Stimulated activated CD4-positive, alpha-beta T cell treated with anti-CD3 and anti-CD28 coated beads, Interleukin-4, amount 100 ng/mL, for 24 hours (primary cell): Measurements from ENCODE around the gene SLC44A4.
"Not testable (repeated sequence)": the region's sequence is repeated elsewhere in the genome, so short reads cannot be mapped to it uniquely, and the experiment has no call there.

ENCODE experiments used
- DNase-seq: peaks from one replicate; pipeline ENCODE4 v3.0.0-alpha.2; 2020

Gene SLC44A4

DNA sequence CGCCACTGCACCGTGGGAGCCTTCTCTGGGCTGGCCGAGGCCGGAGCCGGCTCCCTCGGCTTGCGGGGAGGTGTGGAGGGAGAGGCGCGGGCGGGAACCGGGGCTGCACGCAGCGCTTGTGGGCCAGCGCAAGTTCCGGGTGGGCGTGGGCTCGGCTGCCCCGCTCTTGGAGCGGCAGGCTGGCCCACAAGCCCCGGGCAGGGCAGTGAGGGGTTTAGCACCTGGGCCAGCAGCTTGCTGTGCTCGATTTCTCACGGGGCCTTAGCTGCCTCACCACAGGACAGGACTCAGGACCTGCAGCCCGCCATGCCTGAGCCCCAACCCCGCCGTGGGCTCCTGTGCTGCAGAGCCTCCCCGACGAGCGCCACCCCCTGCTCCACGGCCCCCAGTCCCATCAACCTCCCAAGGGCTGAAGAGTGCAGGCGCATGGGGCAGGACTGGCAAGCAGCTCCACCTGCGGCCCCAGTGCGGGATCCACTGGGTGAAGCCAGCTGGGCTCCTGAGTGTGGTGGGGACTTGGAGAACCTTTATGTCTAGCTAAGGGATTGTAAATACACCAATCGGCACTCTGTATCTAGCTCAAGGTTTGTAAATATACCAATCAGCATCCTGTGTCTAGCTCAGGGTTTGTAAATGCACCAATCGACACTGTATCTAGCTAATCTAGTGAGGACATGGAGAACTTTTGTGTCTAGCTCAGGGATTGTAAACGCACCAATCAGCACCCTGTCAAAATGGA lies 26.6 kb downstream of the SLC44A4 start:
- DNase-seq, result not testable (repeated sequence)

DNA sequence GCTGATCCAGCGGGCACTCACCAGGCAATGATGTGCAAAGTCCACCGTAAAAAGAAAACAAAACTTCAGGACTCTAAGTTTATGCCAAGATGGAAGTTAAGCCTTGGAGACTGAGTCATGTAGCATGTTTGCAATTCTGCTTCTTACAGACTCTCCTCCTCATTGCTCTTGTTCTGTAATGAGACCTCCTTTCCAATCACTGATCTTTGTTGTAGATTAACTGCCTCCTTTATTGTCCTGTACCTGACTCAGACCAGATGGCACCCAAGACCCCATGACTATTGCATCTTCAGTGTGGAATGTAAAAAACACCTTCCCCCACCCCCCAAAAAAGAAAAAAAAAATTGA lies 27.3 kb downstream of the SLC44A4 start:
- DNase-seq, result no peak

DNA sequence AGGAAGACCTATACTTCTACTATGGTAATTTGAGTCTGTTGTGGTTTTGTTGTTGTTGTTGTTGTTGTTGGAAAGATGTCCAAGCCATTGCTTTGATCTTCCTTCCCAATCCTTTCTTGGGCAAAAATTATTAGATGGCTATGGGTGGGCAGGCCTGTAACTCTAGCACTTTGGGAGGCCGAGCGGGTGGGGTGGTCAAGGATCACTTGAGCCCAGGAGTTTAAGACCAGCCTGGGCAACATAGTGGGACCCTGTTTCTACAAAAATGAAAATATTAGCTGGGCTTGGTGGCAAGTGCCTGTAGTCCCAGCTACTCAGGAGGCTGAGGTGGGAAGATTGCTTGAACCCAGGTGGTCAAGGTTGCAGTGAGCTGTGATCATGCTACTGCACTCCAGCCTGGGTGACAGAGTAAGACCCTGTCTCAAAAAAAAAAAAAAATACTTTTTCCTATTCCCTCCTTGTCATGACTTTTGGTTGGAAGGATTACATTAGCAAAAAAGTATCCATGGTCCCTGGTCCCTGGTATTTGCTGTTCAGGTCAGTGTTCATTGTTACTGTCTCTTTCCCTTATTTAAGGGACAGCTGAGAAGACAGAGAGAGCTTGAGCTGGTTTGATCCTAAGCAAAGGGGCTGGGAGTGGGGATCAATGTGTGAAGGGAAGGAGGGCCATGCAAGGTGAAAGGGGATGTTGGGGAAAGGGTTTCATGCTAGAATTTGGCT lies 27.9 kb downstream of the SLC44A4 start:
- no peak for DNase-seq

DNA sequence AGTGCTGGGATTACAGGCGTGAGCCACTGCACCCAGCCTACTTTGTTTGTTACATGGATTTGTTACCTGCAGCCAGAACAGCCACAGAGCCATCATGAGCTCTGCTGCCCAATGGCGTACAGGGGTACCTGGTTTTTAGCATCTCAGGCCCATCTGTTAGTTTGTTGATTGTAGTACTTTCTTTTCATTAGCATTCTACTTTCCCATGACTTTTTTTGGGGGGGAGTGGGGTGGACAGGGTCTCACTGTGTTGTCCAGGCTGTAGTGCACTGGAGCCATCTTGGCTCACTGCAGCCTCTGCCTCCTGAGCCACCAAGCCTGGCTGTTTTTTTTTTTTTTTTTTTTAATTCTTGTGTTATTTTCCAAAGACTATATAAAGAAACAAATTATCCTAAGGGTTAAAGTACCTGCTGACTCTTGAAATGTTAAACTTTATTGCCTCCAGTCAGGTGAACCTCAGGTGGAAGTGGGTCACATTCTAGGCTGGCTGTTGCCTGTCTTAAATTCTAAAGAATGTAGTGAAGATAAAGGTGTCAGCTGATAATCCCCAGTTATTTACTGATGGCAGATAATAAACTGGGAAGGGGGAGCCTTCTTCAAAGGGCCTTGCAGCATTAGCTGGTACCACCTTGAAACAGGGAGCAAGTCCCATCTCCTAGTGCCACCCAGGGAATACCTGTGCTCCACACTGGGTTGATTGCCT lies 31.4 kb downstream of the SLC44A4 start:
- no peak for DNase-seq

DNA sequence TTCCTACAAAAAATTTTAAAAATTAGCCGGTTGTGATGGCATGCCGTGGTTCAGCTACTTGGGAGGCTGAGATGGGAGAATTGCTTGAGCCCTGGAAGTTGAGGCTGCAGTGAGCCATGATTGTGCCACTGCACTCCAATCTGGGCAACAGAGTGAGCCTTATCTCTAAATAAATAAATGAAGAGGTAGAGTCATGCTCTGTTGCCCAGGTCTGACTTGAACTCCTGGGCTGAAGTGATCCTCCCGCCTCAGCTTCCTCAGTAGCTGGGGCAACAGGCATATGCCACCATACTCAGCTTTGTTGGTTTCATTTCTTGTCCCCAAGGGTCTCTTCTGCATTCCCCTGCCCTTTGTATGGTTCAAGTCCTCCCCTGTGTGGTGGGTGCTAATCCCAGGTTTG lies 34.3 kb downstream of the SLC44A4 start:
- no peak for DNase-seq

DNA sequence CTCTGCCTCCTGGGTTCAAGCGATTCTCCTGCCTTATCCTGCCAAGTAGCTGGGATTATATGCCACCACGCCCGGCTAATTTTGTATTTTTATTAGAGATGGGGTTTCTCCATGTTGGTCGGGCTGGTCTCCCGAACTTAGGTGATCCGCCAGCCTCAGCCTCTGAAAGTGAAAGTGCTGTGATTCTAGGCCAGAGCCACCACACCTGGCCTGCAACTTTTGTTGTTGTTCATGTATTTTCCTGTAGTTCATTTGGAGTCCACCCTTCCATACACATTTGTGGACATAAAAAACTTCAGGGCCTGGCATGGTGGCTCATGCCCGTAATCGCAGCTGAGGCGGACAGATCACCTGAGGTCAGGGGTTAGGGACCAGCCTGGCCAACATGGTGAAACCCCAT lies 36.7 kb downstream of the SLC44A4 start:
- no peak for DNase-seq

DNA sequence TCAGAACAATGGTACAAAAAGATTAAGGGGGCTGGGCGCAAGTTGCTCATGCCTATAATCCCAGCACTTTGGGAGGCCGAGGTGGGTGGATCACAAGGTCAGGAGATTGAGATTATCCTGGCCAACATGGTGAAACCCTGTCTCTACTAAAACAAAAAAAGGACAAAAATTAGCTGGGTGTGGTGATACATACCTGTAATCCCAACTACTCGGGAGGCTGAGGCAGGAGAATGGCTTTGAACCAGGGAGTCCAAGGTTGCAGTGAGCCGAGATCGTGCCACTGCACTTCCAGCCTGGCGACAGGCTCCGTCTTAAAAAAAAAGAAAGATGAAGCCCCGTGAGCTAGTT lies 39.0 kb downstream of the SLC44A4 start:
- not testable (repeated sequence) for DNase-seq

DNA sequence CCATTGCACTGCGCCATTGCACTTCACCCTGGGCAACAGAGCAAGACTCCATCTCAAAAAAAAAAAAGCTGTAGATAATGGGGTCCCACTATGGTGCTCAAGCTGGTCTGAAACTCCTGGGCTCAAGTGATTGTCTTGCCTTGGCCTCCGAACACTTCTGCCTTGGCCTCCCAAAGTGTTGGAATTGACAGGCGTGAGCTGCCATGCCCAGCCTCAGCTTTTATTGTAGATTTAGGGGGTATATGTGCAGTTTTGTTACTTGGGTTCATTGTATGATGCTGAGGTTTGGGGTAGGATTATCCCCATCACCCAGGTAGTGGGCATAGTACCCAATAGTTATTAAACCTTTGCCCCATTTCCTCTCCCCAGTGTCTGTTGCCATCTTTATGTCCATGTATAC lies 39.8 kb downstream of the SLC44A4 start:
- DNase-seq, result no peak

DNA sequence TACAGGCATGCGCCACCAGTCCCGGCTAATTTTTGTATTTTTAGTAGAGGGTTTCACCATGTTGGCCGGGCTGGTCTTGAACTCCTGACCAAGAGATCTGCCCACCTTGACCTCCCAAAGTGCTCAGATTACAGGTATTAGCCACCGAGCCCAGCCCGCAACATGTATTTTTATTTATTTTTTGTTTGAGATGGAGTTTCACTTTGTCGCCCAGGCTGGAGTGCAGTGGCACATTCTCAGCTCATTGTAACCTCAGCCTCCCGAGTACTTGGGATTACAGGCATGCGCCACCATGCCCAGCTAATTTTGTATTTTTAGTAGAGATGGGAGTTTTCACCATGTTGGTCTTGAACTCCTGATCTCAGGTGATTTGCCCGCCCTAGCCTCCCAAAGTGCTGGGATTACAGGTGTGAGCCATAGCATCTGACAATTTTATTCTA lies 40.7 kb downstream of the SLC44A4 start:
- DNase-seq, result not testable (repeated sequence)

DNA sequence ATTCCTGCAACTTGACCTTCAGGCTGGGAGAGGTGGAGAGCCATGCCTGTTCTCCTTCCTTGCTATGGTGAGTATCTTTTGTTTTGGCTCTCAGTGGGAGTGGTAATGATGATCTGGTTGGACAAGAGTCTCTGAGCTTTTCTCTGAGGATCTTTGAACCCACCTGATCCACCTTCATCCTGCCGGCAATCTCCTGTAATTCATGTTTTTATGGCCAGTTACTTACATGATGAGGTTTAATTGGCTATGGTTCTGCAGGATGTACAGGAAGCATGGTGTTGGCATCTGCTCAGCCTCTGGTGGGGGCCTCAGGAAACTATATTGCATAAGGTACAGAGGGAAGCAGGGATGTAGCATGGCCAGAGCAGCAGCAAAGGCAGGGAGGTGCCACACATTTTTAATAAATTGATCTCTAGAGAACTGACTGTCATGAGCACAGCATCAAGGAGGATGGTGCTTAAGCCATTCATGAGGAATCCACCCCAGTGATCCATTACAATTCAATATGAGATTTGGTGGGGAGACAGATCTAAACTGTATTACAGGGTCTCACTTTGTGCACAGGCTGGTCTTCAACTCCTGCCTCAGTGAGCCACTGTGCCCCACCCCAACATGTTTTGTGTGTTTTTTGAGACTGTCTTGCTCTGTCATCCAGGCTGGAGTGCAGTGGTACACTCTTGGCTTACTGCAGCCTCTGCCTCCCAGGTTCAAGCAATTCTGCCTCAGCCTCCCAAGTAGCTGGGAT lies 41.3 kb downstream of the SLC44A4 start:
- DNase-seq, result no peak

DNA sequence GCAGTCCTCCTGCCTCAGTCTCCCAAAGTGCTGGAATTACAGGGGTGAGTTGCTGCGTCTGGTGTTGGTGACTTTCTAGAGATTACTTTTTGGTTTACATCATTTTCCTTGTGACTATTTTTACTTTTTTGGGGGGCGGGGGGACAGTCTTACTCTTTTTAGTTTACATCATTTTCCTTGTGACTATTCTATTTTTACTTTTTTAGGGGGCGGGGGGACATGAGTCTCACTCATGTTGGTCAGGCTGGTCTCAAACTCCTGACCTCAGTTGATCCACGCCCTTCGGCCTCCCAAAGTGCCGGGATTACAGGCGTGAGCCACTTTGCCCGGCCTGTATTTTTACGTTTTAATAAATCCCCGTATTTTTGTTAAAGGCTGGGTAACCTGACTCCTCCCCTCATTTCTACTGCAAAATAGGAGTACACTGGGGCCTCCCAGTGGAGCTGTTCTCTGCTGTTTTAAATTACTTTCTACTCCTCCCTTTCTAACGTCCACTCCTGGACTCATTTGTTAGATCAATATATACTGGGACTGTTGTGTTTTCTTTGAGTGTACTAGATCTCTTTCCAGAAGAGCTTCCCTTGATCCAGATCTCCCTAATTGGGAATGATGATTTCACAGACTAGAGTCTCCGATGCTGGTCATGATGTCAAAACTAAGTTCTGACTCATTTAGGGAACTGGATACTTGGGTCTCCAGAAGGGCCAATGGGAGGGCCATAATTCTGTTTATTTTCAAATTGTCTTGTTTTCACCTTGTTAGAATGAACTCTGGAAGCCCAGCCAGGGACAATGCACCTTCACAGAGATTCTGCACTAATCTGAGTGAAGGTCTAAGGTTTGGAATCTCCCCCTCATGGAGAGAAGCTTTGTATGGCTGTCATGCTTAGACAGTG lies 42.1 kb downstream of the SLC44A4 start:
- DNase-seq, result no peak

DNA sequence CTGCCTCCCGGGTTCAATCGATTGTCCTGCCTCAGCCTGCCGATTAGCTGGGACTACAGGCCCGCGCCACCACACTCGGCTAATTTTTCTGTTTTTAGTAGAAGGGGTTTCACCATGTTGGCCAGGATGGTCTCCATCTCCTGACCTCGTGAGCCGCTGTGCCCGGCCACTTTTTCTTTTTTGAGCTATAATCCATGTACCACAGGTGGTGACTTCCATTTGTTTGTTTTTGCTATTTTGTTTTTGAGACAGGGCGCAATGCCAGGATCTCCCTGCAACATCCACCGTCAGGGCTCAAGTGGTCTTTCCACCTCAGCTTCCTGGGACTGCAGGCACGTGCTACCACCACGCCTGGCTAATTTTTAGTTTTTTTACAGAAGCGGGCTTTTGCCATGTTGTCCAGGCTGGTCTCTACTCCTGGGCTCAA lies 42.7 kb downstream of the SLC44A4 start:
- no peak for DNase-seq

DNA sequence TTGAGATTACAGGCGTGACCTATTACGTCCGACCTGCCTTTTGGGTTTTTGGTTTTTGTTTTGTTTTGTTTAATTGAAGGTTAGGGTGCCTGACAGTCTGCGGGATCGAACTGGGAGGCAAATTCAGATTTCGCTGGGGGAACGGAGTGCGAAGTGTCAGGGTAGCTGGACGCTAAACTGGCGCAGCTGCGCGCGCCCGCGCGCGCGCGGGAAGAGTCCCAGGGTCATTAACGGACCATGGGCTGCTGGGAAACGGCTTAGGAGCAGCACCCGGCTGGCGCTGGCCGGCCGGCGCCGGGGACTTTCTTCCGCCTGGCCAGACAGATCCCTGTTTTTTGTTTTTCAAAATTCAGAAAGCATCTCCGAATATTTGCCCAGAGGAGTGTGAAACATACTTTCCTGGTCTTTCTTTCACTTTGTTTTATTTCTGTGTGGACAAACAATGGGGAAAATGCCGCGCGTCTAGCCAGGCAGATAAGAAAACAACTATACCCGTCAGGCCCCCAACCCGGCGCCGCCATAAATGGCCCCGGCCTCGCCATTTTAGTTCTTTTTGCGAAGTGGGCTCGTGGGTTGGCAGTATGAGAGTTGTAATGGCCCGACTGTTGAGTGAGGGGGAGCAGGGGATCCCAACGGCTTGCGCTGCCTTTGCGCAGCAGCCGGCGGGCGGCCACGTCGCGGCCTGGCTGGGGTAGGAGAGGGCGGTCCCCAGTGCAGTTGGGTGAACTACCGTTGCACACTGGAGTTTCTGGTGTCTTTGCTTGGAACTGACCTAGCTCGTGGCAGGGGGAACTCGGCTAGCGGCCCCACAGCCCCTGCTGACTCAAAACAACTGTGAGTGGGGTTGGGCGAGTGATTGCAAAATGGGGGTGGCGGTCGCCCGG lies 44.2 kb downstream of the SLC44A4 start:
- DNase-seq, result peak; percentile 86

DNA sequence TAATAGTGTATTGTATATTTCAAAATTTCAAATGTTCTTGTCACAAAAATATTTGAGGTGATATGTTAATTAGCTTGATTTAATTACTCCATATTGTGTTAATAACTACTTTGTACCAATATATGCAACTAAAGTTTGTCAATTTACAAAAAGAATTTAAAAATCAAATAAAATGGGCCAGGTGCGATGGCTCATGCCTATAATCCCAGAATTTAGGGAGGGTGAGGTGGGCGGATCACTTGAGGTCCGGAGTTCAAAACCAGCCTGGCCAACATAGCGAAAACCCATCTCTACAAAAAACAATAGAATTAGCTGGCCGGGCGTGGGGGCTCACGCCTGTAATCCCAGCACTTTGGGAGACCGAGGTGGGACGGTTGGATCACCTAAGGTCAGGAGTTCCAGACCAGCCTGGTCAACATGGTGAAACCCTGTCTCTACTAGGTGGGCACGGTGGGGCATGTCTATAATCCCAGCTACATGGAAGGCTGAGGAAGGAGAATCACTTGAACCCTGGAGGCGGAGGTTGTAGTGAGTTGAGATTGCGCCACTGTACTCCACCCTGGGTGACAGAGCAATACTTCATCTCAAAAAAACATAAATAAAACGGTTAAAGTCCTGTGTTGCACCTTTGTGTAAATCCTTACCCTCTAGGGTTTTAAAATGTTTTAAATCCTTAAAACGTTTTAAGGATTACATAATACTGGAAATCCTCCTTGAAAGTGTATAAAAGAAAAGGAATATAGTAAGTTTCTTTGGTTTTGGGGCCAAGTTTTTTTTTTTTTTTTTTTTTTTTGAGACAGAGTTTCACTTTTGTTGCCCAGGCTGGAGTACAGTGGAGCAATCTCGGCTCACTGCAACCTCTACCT lies 47.2 kb downstream of the SLC44A4 start:
- DNase-seq, result no peak

DNA sequence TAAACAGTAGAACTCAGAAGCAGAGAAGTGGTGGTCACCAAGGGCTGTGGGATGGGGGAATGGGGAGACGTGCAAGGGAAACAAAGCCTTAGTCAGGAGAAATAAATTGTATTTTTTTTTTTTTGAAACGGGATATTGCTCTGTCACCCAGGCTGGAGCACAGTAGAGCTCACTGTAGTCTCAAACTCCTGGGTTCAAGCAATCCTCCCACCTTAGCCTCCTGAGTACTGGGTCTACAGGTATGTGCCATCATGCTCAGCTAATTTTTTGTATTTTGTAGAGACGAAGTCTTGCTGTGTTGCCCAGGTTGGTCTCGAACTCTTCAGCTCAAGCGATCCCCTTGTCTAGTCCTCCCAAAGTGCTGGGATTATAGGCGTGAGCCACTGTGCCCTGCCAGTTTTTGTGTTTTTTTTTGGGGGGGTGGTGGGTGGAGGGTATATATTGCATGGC lies 47.9 kb downstream of the SLC44A4 start:
- no peak for DNase-seq

DNA sequence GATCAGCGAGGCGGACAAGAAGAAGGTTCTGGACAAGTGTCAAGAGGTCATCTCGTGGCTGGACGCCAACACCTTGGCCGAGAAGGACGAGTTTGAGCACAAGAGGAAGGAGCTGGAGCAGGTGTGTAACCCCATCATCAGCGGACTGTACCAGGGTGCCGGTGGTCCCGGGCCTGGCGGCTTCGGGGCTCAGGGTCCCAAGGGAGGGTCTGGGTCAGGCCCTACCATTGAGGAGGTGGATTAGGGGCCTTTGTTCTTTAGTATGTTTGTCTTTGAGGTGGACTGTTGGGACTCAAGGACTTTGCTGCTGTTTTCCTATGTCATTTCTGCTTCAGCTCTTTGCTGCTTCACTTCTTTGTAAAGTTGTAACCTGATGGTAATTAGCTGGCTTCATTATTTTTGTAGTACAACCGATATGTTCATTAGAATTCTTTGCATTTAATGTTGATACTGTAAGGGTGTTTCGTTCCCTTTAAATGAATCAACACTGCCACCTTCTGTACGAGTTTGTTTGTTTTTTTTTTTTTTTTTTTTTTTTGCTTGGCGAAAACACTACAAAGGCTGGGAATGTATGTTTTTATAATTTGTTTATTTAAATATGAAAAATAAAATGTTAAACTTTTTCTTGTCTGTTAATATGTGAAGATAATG lies 49.0 kb downstream of the SLC44A4 start:
- DNase-seq, result no peak

DNA sequence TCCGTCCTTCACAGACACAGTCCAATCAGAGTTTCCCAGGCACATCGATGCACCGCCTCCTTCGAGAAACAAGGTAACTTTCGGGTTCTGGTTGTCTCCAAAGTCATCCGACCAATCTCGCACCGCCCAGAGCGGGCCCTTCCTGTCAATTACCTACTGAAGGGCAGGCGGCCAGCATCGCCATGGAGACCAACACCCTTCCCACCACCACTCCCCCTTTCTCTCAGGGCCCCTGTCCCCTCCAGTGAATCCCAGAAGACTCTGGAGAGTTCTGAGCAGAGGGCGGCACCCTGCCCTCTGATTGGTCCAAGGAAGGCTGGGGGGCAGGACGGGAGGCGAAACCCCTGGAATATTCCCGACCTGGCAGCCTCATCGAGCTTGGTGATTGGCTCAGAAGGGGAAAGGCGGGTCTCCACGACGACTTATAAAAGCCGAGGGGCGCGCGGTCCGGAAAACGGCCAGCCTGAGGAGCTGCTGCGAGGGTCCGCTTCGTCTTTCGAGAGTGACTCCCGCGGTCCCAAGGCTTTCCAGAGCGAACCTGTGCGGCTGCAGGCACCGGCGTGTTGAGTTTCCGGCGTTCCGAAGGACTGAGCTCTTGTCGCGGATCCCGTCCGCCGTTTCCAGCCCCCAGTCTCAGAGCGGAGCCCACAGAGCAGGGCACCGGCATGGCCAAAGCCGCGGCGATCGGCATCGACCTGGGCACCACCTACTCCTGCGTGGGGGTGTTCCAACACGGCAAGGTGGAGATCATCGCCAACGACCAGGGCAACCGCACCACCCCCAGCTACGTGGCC lies 51.3 kb downstream of the SLC44A4 start, which contains the start of gene HSPA1B:
Gene HSPA1B, plus strand, starts transcription at position 453 of the 794 bp plus-strand sequence. Its CDS starts 213 bp downstream, at position 666.
- peak; percentile 94 for DNase-seq

DNA sequence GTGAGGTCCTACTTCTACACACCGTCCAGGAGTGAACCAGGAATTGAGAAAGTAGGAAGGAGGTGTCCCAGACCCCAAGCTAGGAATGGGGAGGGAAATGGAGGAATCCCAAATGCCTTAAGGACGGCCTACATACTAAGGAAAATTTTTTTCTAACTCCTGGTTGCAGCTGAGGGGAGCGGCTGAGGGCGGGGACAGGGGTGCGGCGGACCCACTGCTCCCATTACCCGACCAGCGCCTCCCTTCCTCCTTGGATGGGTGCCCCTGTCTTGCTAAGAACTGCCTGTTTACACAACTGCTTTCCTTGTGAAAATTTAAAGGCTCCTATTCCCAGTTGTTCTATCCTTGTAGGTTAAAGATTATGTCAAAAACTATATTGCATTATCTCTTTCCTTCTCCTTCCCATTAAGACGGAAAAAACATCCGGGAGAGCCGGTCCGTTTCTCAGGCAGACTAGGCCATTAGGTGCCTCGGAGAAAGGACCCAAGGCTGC lies 52.0 kb downstream of the SLC44A4 start:
- peak; percentile 49 for DNase-seq
